ENCODE measurements around the gene MYH9. TPM values are rescaled to one million over a fixed set of nuclear protein-coding genes. Genes with fewer than 3 reads are reported as not detected.
A peak's percentile ranks its signal among the peaks of the same experiment; 100 is the strongest.

The MYH9 gene
- total RNA-seq, 1 experiment from 2014 or later: 323 TPM

DNA sequence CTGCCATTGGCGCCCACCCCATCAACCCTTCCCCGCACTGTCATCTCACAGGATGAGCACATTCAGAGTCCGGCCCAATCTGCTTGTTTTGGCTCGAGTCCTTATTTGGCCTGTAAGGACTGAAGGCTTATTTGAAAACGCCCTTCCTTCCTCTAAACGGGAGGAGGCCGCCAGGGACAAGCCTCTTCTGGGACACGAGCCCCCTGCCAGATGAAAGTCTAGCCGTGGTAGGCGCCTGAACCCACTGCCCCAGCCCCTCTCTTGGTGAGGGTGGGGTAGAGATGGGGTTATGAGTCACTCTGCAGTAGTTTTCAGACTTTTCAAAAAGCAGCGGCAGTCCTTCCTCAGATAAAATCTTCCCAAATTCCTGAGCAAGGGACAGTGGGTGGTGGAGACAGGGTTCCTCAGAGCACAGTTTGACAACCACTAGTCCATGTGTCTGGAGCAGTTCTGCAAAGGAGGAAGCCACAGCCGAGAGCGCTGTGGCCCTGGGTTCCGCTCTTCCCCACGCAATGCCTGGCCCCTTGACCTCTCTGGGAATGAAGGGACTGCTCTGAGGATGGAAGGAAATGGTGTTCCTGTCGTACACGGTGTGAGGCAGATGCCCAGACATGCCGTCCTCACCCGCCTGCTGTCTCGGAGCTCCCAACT lies 57.0 kb downstream of the MYH9 start:
- TF ChIP-seq EZH2 (IDR thresholded peaks at IDR 0.05; ENCODE audit: borderline replicate concordance, low read depth, low read length, poor library complexity, severe bottlenecking): no peak
- TF ChIP-seq, protein P1, sequence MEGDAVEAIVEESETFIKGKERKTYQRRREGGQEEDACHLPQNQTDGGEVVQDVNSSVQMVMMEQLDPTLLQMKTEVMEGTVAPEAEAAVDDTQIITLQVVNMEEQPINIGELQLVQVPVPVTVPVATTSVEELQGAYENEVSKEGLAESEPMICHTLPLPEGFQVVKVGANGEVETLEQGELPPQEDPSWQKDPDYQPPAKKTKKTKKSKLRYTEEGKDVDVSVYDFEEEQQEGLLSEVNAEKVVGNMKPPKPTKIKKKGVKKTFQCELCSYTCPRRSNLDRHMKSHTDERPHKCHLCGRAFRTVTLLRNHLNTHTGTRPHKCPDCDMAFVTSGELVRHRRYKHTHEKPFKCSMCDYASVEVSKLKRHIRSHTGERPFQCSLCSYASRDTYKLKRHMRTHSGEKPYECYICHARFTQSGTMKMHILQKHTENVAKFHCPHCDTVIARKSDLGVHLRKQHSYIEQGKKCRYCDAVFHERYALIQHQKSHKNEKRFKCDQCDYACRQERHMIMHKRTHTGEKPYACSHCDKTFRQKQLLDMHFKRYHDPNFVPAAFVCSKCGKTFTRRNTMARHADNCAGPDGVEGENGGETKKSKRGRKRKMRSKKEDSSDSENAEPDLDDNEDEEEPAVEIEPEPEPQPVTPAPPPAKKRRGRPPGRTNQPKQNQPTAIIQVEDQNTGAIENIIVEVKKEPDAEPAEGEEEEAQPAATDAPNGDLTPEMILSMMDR (conservative IDR thresholded peaks at IDR 0.05; ENCODE audit: low read depth, low read length): no peak
- BruUV-seq (replicated peaks): TSS peak; percentile 12
- ChIA-PET POLR2A (ENCODE audit: low non-redundant PET) (interaction anchor here (0.7 to 1.0 kb wide), 2 partner anchors 54 to 57 kb away, joined by 3 to 5 read pairs; partner anchors contain the start of gene MYH9), CTCF (no interaction called here)
- H3K36me3 ChIP-seq (ENCODE audit: insufficient read depth, low read length, poor library complexity, severe bottlenecking): peaks cover 15% of the 10 kb centered on the region
- H3K4me3 ChIP-seq (ENCODE audit: low read depth, low read length, poor library complexity, severe bottlenecking): no peak overlapping the region
- peaks cover 72% of the 10 kb centered on the region for H3K4me1 ChIP-seq (ENCODE audit: insufficient read depth, low read length, poor library complexity, severe bottlenecking)
- intact Hi-C loops (cut with micrococcal nuclease; ENCODE audit: unreplicated experiment): loop anchor here (2.0 kb wide), 1 partner anchor 54 kb away; no protein-coding TSS in a partner anchor
- H3K9me3 ChIP-seq (ENCODE audit: low read depth, low read length, poor library complexity, severe bottlenecking): no peaks in the 10 kb centered on the region
- H3K27ac ChIP-seq (ENCODE audit: low read depth, low read length, poor library complexity, severe bottlenecking): peak overlapping the region; percentile 96
- DNase-seq (ENCODE audit: low spot score): peak; percentile 69
- H3K27me3 ChIP-seq (replicated peaks; ENCODE audit: insufficient read depth, low read depth, low read length, poor library complexity): no peaks in the 10 kb centered on the region

- H3K4me1 ChIP-seq (ENCODE audit: insufficient read depth, low read length, poor library complexity, severe bottlenecking): peaks cover 70% of the 10 kb centered on the region
- H3K27me3 ChIP-seq (replicated peaks; ENCODE audit: insufficient read depth, low read depth, low read length, poor library complexity): no peaks in the 10 kb centered on the region
- no peak for TF ChIP-seq EZH2 (IDR thresholded peaks at IDR 0.05; ENCODE audit: borderline replicate concordance, low read depth, low read length, poor library complexity, severe bottlenecking)
- TF ChIP-seq, protein P1 (conservative IDR thresholded peaks at IDR 0.05; ENCODE audit: low read depth, low read length): no peak
- H3K4me3 ChIP-seq (ENCODE audit: low read depth, low read length, poor library complexity, severe bottlenecking): no peak overlapping the region
- no TSS peak for BruUV-seq (replicated peaks)
- no peak for DNase-seq (ENCODE audit: low spot score)
- intact Hi-C loops (cut with micrococcal nuclease; ENCODE audit: unreplicated experiment): loop anchor here (2.0 kb wide), 1 partner anchor 55 kb away; no protein-coding TSS in a partner anchor
- CTCF ChIA-PET: no interaction called here
- H3K27ac ChIP-seq (ENCODE audit: low read depth, low read length, poor library complexity, severe bottlenecking): peak overlapping the region; percentile 96
- POLR2A ChIA-PET (ENCODE audit: low non-redundant PET): no interaction called here
- peaks cover 21% of the 10 kb centered on the region for H3K36me3 ChIP-seq (ENCODE audit: insufficient read depth, low read length, poor library complexity, severe bottlenecking)
- H3K9me3 ChIP-seq (ENCODE audit: low read depth, low read length, poor library complexity, severe bottlenecking): no peaks in the 10 kb centered on the region
Observed at GRCh38 chr22:36330127-36330526, 57.6 kb downstream of the MYH9 start.

DNA sequence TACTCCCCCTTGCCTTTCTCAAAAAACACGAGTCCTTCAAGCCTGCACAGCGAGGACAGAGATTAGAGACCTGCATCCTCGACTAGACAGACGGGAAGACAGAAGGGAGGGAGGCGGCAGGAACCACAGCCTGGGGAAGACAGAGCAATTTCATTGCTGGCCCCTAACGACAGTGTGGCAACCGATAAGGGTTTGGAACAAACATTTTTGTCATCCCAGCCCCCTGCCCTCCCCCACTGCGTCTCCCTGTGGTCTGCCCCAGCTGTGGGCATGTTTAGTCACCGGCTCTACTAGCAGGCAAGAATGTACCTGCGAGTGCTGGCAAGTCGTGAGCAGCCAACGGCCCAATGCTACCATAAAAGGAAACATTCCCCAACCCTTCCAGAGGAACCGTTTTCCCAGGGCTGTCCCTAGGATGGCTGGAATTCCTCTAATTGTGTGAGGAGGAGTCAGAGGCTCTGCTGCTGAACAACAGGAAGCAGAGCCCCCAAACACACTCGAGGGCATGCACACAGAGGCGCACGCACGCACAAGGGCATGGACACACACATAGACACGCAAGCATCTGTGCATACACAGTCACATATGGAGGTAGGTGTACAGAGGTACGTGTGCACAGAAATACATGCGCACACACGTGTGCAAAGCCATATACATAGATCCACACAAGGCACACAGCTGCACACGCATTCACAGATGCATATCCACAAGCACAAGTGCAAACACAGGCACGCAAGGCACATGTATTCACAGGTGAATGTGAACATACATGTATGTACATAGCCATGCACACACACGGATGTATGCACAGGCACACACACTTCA lies 58.3 kb downstream of the MYH9 start:
- H3K9me3 ChIP-seq (ENCODE audit: low read depth, low read length, poor library complexity, severe bottlenecking): no peaks in the 10 kb centered on the region
- DNase-seq (ENCODE audit: low spot score): peak; percentile 65
- POLR2A ChIA-PET (ENCODE audit: low non-redundant PET): interaction anchor here (0.6 kb wide), 1 partner anchor 85 kb away, joined by 6 read pairs; no protein-coding TSS in a partner anchor
- no peaks in the 10 kb centered on the region for H3K27me3 ChIP-seq (replicated peaks; ENCODE audit: insufficient read depth, low read depth, low read length, poor library complexity)
- peak overlapping the region; percentile 96 for H3K27ac ChIP-seq (ENCODE audit: low read depth, low read length, poor library complexity, severe bottlenecking)
- intact Hi-C loops (cut with micrococcal nuclease; ENCODE audit: unreplicated experiment): loop anchor here (2.0 kb wide), 1 partner anchor 55 kb away; no protein-coding TSS in a partner anchor
- TF ChIP-seq, protein P1 (conservative IDR thresholded peaks at IDR 0.05; ENCODE audit: low read depth, low read length): no peak
- TF ChIP-seq EZH2 (IDR thresholded peaks at IDR 0.05; ENCODE audit: borderline replicate concordance, low read depth, low read length, poor library complexity, severe bottlenecking): no peak
- H3K4me1 ChIP-seq (ENCODE audit: insufficient read depth, low read length, poor library complexity, severe bottlenecking): peaks cover 70% of the 10 kb centered on the region
- H3K4me3 ChIP-seq (ENCODE audit: low read depth, low read length, poor library complexity, severe bottlenecking): no peak overlapping the region
- CTCF ChIA-PET: no interaction called here
- peaks cover 26% of the 10 kb centered on the region for H3K36me3 ChIP-seq (ENCODE audit: insufficient read depth, low read length, poor library complexity, severe bottlenecking)
- BruUV-seq (replicated peaks): no TSS peak

Measured in A673 (cell line).